ENCODE measurements around the gene TAX1BP3.
A peak's percentile ranks its signal among the peaks of the same experiment; 100 is the strongest.

Gene TAX1BP3

DNA sequence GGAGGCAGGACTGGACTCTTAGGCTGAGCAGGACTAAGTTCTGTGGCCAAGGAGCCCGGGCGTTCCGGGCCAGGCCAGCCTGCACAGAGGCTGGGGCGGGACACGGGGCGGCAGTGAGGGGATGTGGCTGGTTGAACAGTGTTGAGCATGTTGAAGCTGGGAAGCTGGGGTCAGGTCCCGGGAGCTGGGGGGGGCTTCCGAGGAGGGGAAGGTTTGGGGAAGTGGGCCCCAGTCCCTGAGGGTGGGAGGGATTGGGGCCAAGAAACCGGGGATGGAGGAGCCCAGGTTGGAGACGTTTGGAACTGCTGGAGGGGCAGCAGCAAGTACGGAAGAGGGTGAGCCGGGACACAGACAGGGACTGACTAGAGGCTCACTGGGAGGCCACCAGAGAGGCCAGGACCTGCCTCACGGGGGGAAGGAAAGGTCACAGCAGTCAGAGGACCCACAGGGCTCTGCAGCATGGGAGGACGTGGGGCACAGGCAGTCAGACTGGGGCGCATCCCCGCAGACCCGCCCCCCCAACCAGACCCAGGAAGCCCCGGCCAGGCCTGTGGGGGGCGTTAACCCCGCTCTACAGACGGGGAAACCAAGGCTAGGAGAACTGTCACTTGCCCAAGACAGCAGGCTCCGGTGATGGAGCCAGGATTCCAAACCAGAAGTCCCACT, 9.5 kb downstream of the TAX1BP3 start:
- DNase-seq (ENCODE audit: low read depth in 2 of 2) = no peak

DNA sequence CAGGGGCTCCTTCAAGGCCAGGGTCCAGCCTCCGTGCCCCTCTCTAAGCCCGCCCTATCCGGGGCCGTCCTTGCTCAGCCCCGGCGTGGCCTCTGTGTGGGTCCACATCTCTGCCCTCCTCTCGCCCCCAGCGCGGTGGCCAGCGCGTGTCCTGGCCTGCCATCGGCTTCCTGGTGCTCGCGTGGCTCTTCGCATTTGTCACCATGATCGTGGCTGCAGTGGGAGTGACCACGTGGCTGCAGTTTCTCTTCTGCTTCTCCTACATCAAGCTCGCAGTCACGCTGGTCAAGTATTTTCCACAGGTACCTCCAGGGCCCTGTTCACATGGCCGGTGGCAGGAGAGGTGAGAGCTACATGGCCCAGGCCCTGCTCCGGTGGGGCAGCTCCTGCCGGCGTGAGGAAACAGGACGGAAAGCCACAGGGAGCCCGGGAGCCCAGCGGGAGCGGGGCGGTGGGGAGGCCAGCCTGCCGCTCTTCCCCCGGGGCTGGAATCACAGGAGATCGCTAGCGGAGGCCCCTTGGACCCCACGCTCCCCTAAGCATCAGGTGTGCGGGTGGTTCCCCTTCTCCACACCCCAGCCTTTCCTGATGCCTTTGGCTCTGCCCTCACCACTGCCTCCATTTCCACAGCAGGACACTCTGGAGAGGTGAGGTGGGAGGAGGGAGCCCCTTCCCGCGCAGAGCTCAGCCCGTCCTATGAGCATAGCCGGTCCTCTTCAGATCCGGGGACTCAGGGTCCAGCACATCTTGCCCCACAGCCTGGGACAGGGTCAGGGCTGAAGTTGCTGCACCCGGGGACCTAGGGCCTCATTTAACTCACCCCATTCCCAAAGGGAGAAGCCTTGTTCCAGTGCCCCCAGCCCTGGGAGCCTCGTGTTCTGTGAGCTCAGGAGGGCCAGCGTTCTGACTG, 10.2 kb downstream of the TAX1BP3 start:
- no peak for DNase-seq (ENCODE audit: low read depth in 2 of 2)

DNA sequence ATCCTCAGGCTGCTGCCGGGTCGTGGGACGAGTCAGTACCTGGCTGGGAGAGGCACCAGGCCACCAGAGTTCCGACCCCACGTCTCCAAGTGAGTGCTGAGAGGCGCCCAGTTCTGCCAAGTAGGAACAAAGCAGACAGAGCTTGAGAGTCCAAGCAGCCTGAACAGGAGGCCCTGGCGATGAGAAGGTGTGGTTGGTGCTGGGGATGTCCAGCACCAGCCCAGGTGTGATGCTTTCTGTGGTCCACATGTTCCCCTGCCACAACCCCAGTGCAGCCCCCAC, 10.8 kb downstream of the TAX1BP3 start:
- DNase-seq (ENCODE audit: low read depth in 2 of 2) = no peak

DNA sequence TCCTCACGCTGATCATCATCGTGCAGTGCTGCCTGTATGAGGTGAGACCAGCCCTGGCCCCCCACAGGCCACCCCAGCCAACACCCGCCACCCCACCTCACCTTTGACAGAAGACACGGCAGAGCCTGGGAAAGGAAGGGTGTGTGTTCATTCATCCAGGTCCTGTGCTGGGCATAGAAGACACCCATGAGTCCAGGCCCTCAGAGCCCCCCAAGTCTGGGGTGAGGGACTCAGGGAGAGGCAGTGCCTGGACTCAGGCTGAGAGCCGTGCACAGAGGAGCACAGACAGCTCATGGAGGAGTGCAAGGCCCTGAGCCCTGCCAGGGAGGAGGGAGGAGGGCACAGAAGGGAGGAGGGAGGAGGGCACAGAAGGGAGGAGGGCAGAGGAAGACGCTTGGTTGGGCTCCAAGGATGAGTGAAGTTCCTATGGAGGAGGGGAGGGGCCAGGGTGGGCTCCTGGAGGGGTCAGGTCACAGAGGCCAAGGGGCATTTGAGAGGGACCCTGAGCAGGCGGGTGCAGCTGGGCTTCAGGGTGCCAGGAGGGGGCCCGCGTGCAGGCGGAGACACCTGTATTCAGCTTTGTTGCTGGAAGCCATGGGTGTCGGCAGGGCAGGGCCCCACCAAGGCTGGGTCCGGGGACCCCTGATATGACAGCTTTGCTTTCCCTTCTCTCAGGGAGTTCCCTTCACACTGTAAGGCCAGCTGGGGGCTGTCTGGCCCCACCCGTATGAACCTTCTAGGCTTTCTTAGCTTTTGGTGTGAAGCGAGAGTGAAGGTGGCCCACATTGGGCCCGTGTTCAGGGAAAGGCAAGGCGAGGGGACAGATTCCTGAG, 11.4 kb downstream of the TAX1BP3 start:
- DNase-seq (ENCODE audit: low read depth in 2 of 2) = no peak

DNA sequence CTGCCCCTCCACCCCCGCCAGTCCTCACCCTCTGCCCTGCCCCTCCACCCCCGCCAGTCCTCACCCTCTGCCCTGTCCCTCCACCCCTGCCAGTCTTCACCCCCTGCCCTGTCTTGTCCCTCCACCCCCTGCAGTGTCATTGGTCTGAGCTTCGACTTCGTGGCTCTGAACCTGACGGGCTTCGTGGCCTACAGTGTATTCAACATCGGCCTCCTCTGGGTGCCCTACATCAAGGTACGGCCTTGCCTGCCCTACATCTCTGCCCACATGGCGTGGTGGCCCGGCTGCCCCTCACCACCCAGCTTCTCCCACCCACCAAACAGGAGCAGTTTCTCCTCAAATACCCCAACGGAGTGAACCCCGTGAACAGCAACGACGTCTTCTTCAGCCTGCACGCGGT, 12.0 kb downstream of the TAX1BP3 start:
- no peak for DNase-seq (ENCODE audit: low read depth in 2 of 2)

DNA sequence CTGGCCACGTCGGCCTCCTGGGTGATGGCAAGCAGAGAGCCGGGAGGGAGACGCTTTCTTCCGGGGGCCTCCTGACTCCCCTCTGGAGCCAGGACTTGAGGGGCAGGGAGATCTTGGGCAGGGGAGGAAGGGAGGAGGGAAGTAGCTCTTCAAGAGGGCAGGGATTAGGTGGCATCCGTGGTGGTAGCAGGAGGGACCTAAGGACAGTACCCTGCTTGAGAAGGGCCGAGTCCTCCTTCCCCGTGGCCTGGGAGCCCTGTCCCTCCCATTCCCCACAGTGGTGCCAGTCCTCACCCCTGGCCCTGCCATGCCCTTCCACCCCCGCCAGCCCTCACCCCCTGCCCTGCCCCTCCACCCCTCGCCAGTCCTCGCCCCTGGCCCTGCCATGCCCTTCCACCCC, 12.6 kb downstream of the TAX1BP3 start:
- DNase-seq (ENCODE audit: low read depth in 2 of 2) = no peak

DNA sequence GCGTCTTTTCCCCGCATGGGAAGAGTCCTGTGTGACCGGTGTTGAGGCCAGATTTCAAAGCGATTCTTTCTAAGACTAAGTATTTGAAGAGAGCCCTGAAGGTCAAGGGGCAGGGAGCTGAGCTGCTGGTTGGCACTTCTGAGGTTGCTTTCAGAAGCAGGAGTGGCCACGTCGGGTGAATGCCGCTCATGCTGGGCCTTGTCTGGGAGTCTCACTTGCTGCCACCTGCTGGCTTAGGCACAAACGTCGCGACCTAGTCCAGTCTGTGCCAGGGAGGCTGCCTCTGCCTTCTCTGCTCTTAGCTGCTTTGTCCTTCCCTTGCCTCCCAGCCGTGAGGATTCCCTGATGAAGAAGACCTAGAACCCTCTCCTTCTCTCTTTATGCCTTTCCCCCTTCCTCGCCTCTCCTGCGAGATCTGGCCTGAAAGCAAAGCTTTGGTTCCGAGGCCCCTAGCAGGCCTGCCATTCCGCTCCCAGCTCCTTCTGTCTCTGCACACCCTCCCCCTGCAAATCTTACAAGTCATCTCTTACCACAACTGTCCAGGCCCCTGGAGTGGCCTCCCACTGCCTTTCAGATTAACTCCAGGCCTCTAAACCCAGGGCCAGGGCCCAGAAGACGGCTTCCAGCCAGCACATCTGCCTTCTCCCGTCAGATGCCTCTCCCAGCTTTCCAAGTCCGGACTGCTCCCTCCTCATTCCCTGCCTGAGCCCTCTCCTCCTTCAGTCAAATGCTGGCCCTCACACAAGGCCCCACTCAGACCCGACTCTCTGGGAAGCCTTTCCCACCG, 20.4 kb downstream of the TAX1BP3 start:
- peak in 1 of 2 donors; percentile 32 for DNase-seq (ENCODE audit: low read depth in 2 of 2)

DNA sequence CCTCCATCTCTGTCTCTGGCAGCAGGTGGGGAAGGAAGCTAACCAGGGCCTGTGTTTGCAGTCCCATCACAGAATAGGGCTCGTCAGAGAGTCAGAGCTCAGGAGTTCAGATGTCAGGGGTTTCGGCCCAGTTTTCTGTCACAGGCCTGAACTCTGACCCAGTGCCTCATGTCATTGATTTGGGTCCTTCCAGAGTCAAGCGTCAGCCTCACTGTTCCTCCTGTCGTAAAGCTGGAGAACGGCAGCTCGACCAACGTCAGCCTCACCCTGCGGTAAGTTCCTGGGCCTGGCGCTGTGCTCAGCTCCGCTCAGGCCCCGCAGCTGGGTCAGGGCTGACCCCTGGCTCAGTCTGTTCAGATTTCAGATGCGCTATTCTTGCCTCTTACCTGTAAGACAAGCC, 21.1 kb downstream of the TAX1BP3 start:
- no peak for DNase-seq (ENCODE audit: low read depth in 2 of 2)

DNA sequence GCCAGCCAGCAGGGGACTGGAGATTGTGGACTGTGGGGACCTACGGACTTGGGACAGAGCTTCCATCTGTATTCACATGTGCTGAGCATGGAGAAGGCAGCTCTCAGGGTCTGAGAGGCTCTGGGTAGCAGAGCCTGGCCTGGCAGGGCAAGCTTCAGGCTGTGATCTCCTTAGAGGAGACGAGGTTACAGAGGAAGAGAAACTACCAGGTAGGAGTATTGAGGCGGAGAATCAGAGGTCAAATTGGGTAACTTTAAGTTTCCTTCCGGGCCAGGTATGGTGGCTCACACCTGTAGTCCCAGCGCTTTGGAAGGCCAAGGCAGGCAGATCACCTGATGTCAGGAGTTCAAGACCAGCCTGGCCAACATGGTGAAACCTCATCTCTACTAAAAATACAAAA, 23.1 kb downstream of the TAX1BP3 start:
- no peak for DNase-seq (ENCODE audit: low read depth in 2 of 2)

DNA sequence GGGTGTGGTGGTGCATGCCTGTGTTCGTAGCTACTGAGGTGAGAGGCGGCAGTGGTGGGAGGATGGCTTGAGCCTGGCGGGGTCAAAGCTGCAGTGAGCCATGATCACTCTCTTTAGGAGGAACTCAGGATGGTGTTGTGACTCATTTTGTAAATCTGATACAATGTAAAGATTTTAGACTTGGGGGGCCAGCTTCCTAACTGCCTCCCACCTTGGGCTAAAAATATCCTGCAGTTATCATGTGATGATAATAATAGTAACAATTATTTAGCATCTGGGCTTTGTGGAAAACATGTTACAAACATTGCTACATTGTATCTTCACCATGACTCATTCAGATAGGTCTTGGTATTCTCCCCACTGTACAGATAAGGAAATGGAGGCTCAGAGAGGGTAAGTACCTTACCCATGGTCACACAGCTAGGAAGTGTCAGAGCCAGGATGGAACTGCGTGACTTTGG, 24.5 kb downstream of the TAX1BP3 start:
- peak in 1 of 2 donors; percentile 44 for DNase-seq (ENCODE audit: low read depth in 2 of 2)

DNA sequence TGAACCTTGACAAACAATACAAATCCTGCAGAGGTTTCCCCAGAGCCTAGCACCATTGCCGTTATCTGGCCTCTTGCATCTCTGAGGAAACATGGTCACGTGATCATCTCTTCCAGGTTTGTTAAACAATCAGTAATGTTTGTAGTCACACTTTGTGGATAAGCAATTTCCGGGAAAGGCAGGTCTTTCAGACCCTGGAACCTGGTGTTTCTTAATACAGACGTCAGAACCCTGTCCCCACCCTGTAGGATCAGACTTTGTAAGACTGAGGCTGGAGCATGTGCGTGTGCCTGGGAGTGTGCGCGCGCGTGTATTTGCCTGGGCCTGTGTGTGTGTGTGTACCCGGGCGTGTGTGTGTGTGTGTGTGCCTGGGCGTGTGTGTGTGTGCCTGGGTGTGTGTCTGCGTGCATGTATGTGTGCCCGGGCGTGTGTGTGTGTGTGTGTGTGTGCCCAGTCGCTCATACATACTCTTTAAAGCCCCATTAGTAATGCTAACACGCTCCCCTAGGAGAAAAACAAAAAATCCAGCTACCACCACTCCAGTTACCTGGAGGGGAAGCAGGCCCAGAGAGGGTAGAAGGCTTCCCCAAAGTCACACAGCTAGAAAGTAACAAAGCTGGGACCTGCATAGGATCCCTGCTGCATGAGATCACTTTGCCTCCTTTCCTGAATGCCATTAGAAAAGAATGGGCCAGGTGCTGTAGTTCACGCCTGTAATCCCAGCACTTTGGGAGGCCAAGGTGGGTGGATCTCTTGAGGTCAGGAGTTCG, 26.5 kb downstream of the TAX1BP3 start:
- DNase-seq (ENCODE audit: low read depth in 2 of 2) = no peak

DNA sequence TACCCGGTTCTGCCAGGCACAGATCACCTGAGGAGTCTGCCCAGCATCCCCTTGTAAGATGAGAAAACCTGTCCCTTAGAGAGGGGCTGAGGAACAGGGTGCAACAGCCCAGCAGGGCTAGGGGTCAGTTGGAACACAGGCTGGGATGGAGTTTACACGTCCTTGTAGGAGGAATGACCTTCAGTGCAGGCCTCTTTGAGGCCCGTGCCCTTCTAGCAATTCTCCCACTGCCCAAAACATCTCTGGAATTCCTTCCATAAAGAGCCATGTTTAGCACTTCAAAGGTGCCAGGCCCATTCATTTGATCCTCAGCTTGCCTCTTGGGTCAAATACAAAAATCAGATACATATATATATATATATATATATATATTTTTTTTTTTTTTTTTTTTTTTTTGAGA, 27.4 kb downstream of the TAX1BP3 start:
- no peak for DNase-seq (ENCODE audit: low read depth in 2 of 2)

DNA sequence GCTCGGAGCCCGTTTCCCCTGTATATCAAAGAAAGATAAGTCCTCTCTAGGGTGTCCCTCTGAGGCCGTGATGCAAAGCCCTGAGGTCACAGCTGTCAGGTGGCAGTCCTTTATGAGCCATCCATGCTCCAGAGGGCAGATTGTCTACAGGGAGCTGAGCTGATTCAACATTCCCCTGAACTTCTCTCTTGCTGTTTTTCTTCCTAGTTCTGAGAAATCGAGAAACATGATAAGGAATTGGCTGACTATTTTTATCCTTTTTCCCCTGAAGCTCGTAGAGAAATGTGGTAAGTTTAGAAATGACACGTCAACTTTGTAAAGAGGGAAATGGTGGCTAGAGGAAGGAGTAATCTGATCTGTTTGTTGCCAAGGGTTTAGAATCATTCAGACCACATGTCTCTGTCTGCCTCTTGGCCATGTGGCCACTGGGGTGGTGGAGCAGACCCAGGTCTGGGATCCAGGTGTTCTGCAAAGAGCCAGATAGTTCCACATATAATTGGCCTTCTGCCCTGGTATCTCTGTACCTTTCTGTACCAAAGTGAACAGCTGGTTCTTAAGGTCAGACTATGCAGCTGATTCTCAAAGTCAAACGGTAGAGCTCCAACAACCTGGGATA, 28.3 kb downstream of the TAX1BP3 start:
- DNase-seq (ENCODE audit: low read depth in 2 of 2) = peak; percentile 24 to 49

DNA sequence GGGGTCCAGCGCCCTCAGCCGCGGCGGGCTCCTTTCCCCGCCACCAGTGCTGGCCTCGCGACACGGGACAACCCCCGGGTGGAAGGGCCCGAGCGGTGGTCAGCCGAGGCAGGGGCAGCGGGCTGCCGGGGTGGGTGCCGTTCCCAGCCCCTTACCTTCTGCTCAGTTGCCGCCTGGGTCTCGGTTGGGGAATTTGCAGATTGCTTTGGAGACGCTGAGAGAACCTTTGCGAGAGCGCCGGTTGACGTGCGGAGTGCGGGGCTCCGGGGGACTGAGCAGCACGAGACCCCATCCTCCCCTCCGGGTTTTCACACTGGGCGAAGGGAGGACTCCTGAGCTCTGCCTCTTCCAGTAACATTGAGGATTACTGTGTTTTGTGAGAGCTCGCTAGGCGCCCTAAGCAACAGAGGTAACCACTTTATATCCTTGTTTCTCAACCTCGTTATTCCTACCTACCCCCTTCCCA, 31.4 kb downstream of the TAX1BP3 start:
- DNase-seq (ENCODE audit: low read depth in 2 of 2) = no peak

DNA sequence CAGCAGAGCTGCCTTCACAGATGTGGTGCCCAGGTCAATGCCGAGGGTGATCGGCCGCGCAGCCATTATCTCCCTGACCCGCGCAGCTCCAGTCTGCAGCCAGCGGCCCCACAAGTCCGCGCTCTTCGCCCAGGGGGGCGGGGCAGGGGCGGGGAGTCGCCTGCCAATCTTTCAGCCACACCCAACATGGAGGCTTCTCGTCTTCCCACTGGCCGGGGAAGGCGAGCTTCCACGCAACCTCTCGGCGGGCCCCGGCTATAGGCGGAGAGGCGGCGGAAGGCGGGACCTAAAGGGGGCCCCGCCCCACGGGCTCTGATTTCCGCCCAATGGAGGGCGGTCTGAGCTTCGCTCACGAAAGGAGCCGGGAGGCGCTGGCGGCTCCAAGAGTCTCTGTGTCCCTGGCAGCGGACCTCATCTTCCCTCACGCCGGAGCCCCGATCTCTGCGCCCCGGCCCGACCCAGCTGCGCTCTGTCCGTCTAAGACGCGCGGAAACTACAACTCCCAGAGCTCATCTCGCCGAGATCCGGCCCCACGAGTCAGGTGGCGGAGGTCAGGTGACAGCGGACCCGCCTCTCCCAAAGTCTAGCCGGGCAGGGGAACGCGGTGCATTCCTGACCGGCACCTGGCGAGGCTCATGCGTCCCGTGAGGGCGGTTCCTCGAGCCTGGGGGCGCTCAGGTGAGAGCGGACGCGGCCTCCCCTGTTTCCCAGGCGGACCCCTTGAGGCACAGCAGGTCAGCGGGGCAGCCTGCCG, 32.0 kb downstream of the TAX1BP3 start, which contains the start of the genes CTNS and SHPK:
Gene CTNS, plus strand, starts transcription at position 607 of the 754 bp plus-strand sequence. CDS start 3,447 bp downstream, outside the sequence.
Gene SHPK, minus strand, starts transcription at position 97 of the 754 bp plus-strand sequence. Its CDS starts 31 bp downstream, at position 66.
- DNase-seq (ENCODE audit: low read depth in 2 of 2) = peak; percentile 93

DNA sequence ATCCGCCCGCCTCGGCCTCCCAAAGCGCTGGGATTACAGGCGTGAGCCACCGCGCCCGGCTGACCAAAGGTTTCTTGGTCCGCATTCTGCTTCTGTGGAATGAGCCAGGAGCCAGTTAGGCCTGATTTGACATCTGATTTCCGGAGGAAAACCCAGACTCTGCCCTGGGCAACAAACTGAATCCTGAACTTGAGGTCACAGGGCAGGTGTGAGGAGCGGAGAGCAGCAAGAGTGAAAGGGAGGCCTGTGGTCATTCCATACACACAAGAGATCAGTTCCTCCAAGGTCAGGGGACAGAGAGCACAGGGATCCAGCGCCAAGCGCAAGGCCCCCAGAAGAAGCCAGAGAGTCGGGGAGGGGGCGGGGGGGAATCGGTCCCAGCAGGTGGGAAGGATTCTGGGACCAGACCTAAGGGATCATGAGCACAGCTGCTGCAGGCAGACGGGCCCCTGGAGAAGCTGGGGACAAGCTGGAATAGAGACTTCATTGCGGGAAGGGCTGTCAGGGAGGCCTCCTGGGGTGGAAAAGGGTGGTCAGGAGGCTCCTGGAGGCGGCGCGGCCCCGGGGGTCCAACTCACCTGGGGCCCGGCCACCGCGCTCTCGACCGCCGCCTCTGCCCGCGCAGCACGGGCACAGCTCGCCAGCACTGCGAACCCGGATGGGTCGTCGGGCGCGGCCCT, 32.8 kb downstream of the TAX1BP3 start:
- DNase-seq (ENCODE audit: low read depth in 2 of 2) = no peak

DNA sequence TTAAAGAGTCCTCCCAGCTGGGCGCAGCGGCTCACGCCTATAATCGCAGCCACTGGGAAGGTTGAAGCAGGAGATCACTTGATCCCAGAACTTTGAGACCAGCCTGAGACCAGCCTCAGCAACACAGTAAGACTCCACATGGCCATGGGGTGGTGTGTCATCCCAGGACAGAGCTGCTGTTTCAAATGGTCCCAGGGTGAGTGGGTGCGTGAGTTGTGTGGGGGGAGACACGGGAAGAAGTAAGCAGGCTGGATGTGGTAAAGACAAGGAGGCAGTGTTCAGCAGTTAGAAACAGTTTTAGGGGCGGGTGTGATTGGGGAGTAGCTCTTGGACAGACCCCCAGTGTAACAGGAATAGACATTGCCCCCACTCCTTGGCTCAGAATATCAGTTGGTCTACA, 36.1 kb downstream of the TAX1BP3 start:
- no peak for DNase-seq (ENCODE audit: low read depth in 2 of 2)

DNA sequence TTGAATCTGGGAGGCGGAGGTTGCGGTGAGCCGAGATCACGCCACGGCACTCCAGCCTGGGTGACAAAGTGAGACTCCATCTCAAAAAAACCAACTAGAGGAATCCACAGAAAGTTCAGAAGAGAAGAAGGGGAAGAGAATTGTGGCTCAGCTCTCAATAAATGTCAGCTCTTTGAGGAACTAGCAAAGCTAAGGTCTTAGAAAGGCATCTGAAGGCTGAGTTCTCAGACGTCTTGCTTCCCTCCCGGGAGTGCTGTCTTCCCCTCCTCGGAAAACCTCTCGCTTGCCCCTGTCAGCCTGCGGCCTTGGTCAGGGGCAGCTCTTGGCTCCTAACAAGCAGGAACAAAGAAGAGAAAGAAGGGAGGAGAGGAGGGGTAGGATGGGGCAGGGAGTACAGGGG, 37.6 kb downstream of the TAX1BP3 start:
- DNase-seq (ENCODE audit: low read depth in 2 of 2) = no peak

DNA sequence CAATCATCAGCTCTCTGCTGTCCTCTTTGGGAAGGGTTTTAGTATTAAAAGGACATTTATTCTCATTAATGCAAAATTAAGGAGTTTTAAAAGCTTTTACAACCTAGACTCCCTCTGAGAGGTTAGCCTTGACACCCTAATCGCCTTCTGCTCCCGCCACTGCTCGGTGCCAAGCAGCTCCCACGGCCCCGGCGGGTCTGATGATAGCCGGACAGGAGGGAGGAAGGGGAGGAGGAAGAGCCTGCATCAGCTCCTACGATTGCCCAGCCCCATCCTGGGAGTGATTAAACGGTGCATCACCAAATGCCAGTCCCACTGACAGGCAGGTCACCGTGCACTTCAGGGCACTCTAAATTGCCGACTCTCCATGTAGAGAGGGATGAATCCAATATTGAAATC, 40.6 kb downstream of the TAX1BP3 start:
- no peak for DNase-seq (ENCODE audit: low read depth in 2 of 2)

Data from stimulated activated CD8-positive, alpha-beta memory T cell treated with anti-CD3 and anti-CD28 coated beads, Interleukin-2, amount 100 ng/mL, for 48 hours (primary cell).